ENCODE data around the gene LIN7B.
"Not testable (repeated sequence)": the region's sequence is repeated elsewhere in the genome, so short reads cannot be mapped to it uniquely, and the experiment has no call there.

LIN7B gene

DNA sequence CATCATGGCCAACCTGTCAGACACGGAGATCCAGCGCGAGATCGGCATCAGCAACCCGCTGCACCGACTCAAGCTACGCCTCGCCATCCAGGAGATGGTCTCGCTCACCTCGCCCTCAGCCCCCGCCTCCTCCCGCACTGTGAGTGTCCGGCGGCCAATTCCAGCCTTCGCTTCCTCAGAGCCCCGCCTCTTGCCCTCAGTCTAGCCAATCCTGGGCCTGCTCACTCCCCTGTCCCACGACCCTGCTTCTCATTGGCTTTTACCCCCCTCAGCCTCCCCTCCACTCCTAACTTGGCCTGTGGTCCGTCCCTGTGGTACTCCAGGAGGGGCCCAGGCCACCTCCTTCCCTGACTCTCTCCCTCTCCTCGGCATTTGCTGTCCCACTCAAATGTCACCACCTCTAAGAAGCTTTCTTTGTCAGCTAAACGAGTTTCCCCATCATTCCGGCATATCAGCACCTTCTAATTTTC lies 28.7 kb downstream of the LIN7B start:
- peak in 1 of 2 donors; percentile 55 for DNase-seq (ENCODE audit: low read depth in 2 of 2)

DNA sequence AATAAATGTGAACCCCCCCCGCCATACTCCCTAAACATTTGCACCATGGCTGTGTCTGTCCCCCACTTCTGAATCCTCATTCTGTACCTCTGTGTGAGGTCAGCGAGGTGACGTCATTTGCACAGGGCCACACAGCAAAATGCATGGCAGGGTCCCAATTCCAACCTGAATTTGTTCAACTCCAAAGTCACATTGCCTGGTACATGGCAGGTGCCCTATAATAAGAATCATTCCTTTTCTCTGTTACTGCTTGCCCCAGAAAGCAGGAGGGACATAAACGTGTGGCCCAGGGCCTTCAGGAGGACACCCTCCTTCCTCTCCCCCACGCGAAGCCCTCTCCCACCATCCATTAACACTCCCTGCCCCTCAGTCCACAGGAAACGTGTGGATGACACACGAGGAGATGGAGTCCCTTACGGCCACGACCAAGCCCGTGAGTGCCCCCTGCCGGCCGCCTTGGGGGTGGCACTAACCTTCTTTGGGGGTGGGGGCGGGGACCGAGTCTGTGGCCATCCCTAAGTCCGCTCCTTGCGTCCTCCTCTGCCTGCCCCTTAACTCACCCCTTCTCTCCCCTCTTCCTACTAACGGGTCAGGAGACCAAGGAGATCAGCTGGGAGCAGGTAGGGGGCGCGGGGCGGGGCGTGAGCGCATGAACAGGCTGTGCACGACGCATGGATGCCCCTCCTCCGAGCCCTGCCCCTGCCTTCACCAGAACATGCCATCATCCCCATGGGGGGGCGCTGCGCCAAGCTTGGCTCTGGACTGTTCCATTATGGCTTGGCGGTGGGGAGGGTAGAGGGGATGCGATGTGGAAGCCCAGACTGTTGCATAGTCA lies 31.6 kb downstream of the LIN7B start:
- peak; percentile 72 to 78 for DNase-seq (ENCODE audit: low read depth in 2 of 2)

DNA sequence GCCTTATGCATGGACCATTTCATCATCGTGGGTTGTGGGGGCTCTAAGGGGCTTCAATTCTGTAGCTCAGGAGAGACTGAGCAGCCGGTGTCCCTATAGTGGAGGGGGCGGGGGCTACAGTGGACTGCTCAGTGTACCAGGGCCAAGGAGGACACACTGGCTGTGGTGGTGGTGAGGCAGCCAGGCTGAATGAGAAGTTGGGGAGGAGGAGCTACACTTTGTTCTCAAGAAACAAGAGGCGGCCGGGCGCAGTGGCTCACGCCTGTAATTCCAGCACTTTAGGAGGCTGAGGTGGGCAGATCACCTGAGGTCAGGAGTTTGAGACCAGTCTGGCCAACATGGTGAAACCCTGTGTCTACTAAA lies 32.2 kb downstream of the LIN7B start:
- DNase-seq (ENCODE audit: low read depth in 2 of 2), result not testable (repeated sequence)

DNA sequence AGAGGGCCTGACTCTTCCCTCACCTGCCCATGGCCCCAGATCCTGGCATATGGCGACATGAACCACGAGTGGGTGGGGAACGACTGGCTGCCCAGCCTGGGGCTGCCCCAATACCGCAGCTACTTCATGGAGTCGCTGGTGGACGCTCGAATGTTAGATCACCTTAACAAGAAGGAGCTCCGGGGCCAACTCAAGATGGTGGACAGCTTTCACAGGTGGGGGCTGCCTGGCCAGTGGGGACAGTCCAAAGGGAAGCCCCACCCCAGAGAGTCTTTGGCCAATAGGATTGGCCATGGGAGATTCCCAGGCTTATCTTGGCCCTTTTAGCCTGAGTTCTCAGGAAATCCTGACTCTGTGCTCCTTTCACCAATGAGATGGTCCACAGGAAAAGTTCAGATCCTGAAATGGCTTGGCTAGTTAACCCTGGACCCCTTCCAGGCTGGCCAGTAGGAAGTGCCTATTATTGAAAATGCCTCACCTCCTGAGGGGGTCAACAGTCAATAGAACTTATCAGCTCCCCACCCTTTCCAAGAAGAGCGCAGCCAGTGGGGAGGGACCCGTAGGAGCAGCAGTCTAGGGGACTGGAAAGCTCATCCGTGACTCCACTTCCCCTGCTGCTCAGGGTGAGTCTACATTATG lies 34.0 kb downstream of the LIN7B start:
- DNase-seq (ENCODE audit: low read depth in 2 of 2), result no peak

DNA sequence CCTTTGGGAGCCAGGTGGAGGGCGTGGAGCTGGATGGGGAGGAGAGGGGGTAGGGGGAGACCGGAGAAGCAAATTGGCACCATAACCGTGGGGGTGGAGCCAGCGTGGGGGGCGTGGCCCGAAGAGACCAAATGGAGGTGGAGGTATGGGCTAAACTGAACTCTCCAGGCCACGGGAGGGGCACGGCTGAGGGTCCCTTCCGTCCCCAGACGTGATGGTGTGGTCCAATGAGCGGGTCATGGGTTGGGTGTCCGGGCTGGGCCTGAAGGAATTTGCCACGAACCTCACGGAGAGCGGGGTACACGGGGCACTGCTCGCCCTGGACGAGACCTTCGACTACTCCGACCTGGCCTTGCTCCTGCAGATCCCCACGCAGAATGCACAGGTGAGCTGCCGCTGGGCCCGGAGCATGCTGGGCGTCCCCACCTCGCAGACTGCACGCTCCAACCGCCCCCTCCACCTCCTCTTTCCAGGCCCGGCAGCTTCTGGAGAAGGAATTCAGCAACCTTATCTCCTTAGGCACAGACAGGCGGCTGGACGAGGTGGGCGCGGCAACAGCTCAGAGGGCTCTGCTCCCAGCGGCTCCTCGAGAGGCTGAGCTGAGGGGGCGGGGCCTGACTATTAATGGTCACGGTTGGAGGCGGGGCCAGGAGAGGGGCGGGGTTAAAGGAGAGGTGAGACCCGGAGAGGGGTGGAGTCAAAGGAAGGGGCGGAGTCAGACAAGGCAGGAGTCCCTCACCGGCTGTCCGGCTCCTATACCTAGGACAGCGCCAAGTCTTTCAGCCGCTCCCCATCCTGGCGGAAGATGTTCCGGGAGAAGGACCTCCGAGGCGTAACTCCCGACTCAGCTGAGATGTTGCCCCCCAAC lies 34.8 kb downstream of the LIN7B start:
- peak; percentile 69 to 77 for DNase-seq (ENCODE audit: low read depth in 2 of 2)

DNA sequence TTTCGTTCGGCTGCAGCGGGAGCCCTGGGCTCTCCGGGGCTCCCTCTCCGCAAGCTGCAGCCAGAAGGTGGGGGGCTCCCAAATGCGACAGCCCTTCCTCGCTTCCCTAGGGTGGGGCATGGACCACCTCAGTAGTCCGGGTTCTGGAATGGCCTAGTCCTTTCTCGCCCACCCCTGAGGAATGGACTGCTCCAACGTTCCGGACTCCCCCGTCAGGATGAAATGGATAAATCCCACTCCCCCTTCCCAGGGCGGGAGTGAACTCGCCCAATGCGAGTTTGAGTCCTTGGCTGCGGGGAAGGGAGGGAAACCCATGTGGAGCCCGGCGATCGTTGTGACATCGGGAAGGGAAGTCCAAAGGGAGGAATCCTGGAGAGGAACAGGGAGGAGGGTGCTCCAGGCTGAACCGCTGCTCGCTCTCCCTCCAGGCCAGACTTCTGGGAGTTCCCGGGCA lies 35.5 kb downstream of the LIN7B start:
- DNase-seq (ENCODE audit: low read depth in 2 of 2), result no peak

DNA sequence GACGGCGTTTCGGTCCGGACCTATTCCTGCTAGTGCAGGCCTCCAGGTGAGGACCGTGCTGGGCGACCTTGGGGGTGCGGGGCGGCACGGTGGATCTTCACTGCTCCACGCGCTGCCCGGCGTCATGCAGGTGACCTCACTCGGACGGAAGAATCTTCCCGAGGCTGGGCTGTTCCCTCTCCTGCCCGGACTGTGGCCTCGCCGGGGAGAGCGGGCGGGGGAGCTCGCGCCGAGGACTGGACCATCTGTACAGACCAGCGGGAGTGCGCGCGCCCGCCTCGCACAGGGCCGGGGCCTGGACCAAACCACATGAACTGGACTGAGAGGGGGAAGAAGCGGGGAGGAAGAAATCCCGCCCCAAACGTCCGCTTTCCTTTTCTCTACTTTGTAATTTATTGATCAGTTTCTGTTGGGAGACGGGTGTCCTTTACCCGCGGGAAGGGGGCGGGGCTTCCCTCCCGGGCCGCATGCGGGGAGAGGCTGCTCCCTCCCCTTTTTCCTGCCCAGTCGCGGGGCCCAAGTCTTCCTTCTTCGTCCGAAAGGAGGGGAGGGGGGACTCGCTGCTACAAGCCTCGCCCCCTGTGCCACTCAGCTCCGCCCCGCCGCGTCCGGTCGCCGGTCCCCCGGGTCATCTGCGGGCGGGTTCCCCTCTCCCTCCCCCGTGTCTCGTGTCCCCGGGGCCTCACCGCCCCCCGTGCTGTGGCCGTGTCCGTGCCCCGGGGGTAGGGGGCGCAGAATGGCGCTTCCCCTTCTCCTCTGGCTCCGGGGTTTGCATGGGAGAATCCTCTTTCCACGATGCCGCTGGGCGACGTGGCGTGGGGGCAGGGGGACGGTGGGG lies 36.2 kb downstream of the LIN7B start:
- peak in 1 of 2 donors; percentile 30 for DNase-seq (ENCODE audit: low read depth in 2 of 2)

DNA sequence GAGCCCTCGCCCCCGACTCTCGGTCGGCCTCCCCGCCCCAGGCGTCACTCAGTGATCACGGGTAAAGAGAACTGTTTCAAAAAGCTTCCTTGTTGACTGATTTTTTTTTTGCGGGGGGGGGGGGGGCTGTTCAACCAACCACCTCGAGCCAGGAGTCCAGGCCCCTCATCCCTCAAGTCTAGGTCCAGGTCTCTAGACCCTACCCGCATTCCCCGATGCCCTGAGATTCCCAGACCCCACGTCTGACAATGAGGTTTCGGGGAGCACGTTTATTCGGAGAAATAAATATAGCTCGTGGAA lies 36.7 kb downstream of the LIN7B start:
- no peak for DNase-seq (ENCODE audit: low read depth in 2 of 2)

DNA sequence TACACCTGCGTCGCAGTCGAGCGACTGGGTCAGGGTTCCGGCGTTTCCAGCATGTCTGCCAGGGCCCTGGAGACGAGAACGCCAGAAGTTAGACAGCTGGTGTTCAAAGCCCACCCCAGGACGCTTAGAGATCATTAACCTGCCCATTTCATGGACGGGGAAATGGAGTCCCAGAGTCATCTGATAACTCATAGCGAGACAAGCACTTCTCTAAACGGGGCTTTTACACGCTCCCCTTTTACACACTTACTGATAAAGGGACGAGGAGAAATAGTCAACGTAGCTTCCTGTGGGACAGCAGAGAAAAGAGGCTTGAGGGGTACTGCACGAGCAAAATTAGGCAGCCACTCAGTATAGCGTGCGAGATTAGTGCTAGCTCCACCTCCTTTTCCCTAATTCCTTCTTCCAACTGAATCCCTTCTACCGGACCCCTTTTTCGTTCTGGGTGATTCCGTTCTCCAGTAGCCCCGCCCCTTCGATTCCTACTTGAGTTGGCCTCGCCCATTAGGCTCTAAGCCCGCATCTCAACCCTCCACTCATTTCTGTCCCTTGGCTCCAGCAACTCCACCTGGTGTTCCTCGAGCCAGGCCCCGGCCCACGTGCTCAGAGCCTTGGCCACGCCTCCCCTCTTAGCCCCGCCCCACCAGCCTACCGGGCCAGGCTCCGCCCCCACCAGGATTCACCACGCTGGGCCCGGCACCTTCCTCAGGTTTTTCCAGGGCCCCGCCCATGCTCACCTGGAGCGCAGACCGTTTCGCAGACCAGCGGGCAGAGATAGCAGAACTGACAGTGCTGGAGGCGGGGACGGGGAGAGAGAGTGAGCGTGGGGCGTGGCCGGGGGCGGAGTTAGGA lies 37.3 kb downstream of the LIN7B start:
- no peak for DNase-seq (ENCODE audit: low read depth in 2 of 2)

DNA sequence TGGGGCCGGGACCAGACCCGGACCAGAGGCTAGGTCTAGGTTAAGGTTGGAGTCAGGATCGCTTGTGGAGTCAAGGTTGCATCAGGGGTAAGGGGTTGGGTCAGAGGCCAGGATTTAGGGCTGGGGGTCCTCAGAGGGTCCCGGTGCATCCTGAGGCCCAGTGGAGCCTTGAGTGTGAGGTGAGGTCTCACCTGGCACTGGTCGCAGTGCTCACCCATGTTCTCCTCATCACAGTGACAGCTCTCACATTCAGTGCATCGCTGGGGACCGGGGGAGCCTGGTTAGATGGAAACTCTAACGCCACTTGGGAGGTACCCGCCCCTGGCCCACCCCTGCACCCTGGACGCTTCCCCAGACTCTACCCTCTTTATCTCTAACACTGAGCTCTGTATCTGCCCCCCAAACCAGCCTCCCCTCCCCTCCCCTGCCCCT lies 38.0 kb downstream of the LIN7B start:
- DNase-seq (ENCODE audit: low read depth in 2 of 2), result no peak

DNA sequence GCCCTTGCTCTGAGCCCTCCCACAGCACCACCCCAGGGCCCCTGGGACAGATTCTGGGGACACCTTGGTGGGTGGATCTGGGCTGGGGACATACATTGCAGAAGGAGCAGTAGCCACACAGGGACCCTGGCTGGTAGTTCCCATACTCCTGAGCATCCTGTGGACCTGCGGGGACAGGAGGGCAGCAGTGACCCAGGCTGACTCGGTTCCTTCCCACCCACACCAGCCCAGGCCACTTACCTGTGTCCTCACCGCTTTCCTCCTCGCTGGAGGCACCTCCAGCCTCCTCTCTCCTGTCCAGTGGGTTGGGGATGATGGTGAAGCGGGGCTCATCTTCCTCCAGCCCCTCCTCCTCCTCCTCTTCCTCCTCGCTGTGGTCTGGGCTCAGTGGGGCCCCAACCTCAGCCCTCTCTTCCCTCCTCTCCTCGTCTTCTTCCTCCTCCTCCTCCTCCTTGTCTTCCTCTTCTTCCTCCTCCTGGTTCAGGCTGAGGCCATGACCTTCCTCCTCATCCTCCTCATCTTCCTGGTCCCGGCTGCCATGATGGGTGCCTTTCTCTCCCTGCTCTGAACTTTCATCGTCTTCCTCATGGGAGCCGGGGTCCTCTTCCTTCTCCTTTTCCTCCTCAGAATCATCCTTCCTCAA lies 39.1 kb downstream of the LIN7B start:
- no peak for DNase-seq (ENCODE audit: low read depth in 2 of 2)

DNA sequence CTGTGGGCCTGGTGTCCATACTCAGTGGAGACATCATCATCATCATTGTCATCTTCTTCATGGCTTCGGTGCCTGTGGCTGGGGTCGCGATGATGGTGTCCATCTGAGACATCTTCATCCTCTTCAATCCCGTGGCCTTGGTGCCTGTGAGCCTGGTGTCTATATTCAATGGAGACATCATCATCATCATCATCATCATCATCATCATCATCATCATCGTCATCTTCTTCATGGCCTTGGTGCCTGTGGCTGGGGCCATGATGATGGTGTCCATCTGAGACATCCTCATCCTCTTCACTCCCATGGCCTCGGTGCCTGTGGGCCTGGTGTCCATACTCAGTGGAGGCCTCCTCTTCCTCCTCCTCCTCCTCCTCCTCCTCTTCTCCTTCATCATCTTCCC lies 40.1 kb downstream of the LIN7B start:
- DNase-seq (ENCODE audit: low read depth in 2 of 2), result no peak

DNA sequence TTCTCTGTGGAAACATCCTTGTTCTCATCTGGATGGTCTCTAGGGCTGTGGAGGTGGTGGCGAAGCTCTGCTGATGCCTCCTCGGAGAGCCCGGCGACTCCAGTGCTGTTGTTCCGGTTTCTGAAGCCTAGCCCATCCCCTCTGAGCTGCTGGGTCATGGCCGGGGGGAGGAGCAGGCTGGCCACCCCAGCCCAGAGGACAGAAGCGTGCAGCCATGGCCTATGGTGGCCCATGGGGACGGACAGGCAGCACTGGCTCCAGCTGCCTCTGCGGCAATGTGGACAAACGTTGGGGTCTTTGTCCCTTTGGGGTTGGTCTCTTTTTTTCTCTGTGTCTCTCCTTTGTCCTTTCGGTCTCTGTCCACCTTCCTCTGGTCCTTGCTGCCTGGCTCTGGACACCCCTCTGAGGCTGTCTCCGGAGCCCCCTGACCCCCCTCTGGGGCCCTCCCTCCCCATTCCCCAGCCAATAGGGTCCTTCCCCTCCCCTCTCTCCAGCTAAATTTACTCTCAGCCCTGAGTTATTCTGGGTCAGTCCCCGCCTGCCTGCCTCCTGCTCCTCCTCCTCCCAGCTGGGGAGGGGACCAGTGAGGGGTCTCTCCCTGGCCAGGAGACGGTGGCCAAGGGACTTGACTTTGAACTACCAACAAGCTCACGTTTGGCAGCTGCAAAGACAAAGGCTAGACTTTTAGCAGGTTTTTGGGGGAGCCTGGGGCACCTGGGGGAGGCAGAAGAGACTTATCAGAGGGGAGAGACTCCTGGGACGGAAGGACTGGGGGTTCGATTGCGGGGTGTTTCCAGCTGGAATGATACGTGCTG lies 41.0 kb downstream of the LIN7B start, which contains the start of gene HRC:
TSS of gene HRC (minus strand) at position 392 of the 815 bp plus-strand sequence. CDS start at position 233, 159 bp downstream.
- DNase-seq (ENCODE audit: low read depth in 2 of 2), result no peak

DNA sequence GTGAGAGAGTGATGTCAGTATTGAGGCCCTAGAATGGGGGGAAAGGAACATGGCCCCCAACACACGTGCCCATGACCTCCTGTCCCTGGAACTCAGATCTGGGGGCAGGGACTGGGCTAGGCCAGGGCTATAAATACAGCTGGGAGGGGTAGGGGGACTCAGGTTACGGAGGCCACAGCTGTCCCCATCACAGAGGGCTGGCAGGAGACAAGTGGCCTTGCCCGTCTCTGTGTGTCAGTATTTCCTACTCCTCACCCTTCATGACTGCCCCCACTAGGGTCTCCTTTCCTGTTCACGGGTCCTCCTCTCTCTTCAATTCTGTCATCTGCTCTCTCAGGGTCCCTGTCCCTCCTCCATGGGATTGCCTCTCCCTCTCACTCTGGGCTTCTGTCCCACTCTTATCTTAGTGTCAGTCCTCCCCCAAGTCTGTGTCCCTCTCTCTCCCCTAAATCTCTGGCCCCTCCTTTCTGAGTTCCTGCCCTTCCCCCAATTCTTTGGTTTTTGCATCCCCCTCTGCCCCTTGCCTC lies 41.7 kb downstream of the LIN7B start:
- DNase-seq (ENCODE audit: low read depth in 2 of 2), result no peak

DNA sequence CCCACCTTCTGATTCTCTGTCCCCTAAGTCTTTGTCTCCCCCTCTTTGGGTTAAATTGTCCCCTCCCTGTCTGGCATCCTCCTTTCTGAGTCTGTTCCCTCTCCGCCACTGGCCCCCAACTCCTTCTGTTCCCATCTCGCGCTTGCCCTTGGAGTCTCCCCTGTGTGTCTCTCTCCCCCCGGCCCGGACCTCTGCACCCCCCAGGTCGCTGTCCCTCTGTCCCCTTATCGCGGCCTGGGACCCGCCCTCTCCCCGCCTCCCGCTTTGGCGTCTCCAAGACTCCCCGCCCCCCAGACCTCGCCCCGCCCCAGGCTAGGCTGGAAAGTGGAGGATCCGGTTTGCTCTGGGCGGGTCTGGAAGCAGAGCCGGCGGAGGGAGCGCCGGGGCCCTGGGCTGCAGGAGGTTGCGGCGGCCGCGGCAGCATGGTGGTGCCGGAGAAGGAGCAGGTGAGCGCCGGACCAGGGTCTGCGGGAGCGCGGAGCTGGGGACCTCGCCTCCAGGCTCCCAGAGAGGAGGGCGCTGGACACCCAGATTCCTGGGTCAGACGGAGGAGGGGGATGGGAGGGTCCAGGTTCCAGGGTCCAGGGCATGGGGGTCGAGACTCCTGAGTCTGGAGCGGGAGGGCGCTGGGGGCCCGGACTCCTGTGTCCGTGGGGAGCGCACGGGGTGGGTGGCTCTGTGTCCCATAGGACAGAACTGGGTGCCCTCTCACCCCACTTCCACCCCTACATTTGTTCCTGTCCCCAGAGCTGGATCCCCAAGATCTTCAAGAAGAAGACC lies 43.5 kb downstream of the LIN7B start, which contains the start of gene TRPM4:
TSS of gene TRPM4 (plus strand) at position 348 of the 780 bp plus-strand sequence. CDS start at position 423, 75 bp downstream.
- peak in 1 of 2 donors; percentile 50 for DNase-seq (ENCODE audit: low read depth in 2 of 2)

DNA sequence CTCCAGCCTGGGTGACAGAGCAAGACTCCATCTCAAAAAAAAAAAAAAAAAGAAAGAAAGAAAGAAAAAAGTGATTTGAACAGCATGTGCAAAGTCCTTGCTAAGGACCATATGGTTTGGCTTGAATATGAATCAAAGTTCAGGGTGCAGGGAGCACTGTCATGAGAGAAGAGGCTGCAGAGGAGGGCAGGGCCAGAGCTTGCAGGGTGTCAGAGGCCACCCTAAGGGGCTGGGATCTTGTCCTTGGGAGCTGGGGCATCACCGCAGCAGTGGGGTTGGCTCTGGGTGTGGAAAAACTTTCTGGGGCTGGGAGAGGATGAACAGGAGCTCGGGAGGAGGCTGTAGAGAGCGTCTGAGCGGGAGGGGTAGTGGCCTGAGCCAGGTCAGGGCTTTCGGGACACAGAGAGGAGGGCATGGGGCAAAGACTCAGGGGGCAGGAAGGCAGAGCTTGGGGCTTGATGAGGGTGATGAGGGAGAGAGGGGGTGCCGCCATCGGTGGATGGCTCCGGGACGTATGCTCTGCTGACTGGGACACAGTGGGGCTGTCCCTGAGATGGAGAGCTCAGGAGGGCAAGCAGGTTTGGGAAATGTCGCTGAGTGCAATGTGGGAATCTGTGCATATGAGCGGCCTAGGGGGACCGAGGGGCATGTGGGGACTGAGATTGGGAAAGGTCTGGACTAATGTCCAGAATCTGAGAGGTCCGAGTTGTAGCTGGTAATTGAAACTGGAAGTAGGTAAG lies 46.5 kb downstream of the LIN7B start:
- DNase-seq (ENCODE audit: low read depth in 2 of 2), result no peak

DNA sequence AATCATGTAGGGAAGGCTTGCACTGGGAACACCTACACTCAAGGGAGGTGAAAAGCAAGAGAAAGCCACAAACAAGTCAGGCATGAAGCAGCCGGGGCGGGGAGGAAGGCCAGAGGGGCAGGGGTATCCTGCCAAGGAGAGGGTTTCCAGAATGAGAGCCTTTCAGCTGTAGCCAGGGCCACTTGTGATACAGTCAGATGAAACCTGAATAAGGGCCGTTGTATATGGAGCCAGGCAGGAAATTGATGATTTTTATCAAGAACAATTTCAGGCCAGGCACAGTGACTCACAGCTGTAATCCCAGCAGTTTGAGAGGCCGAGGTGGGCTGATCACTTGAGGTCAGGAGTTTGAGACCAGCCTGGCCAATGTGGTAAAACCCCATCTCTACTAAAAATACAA lies 47.8 kb downstream of the LIN7B start:
- DNase-seq (ENCODE audit: low read depth in 2 of 2), result no peak

Data from stimulated activated CD4-positive, alpha-beta T cell treated with anti-CD3 and anti-CD28 coated beads, Interleukin-1b, Interleukin-23, amount 100 ng/mL, for 4 hours (primary cell).